Measurements from ENCODE around the gene METAP2. TPM values are rescaled to one million over a fixed set of nuclear protein-coding genes. Genes with fewer than 3 reads are reported as not detected.
"Not testable (repeated sequence)": the region's sequence is repeated elsewhere in the genome, so short reads cannot be mapped to it uniquely, and the experiment has no call there.

METAP2 gene
- total RNA-seq, 1 donor from 2014 or later = 118 TPM

- intact Hi-C loops (cut with micrococcal nuclease); H3K27ac Mint-ChIP-seq; H3K4me1 Mint-ChIP-seq (ENCODE audit: low read depth); H3K9me3 Mint-ChIP-seq; DNase-seq (ENCODE audit: low spot score); H3K36me3 Mint-ChIP-seq (ENCODE audit: low read depth); H3K4me3 Mint-ChIP-seq: not testable (repeated sequence)
- H3K27me3 Mint-ChIP-seq (ENCODE audit: insufficient read depth) = peaks cover 11% of the 10 kb centered on the region
Measured at GRCh38 chr12:95449656-95450055, 24.3 kb upstream of the METAP2 start.

- H3K36me3 Mint-ChIP-seq (ENCODE audit: low read depth); intact Hi-C loops (cut with micrococcal nuclease); H3K4me3 Mint-ChIP-seq; H3K9me3 Mint-ChIP-seq; DNase-seq (ENCODE audit: low spot score); H3K27ac Mint-ChIP-seq; H3K27me3 Mint-ChIP-seq (ENCODE audit: insufficient read depth); H3K4me1 Mint-ChIP-seq (ENCODE audit: low read depth): not testable (repeated sequence)
Measured at GRCh38 chr12:95452501-95452900, 21.5 kb upstream of the METAP2 start.

- intact Hi-C loops (cut with micrococcal nuclease); H3K36me3 Mint-ChIP-seq (ENCODE audit: low read depth); H3K4me1 Mint-ChIP-seq (ENCODE audit: low read depth); H3K27ac Mint-ChIP-seq; H3K27me3 Mint-ChIP-seq (ENCODE audit: insufficient read depth); DNase-seq (ENCODE audit: low spot score); H3K4me3 Mint-ChIP-seq: not testable (repeated sequence)
- H3K9me3 Mint-ChIP-seq = peaks cover 12% of the 10 kb centered on the region
Measured at GRCh38 chr12:95453881-95454280, 20.1 kb upstream of the METAP2 start.

- intact Hi-C loops (cut with micrococcal nuclease); H3K4me3 Mint-ChIP-seq; H3K27ac Mint-ChIP-seq; DNase-seq (ENCODE audit: low spot score); H3K36me3 Mint-ChIP-seq (ENCODE audit: low read depth); H3K4me1 Mint-ChIP-seq (ENCODE audit: low read depth); H3K27me3 Mint-ChIP-seq (ENCODE audit: insufficient read depth): not testable (repeated sequence)
- H3K9me3 Mint-ChIP-seq = peaks cover 12% of the 10 kb centered on the region
Measured at GRCh38 chr12:95454780-95455215, 19.2 kb upstream of the METAP2 start.

- peaks cover 12% of the 10 kb centered on the region for H3K9me3 Mint-ChIP-seq
- H3K27me3 Mint-ChIP-seq (ENCODE audit: insufficient read depth); intact Hi-C loops (cut with micrococcal nuclease); DNase-seq (ENCODE audit: low spot score); H3K4me3 Mint-ChIP-seq; H3K4me1 Mint-ChIP-seq (ENCODE audit: low read depth); H3K27ac Mint-ChIP-seq; H3K36me3 Mint-ChIP-seq (ENCODE audit: low read depth): not testable (repeated sequence)
Measured at GRCh38 chr12:95457605-95458004, 16.3 kb upstream of the METAP2 start.

- intact Hi-C loops (cut with micrococcal nuclease) = no loop called here
- Mint-ChIP-seq H3K27me3 (ENCODE audit: insufficient read depth) (no peaks in the 10 kb centered on the region), H3K4me3 (no peak overlapping the region), H3K36me3 (ENCODE audit: low read depth) (no peaks in the 10 kb centered on the region), H3K27ac (no peak overlapping the region), H3K4me1 (ENCODE audit: low read depth) (no peaks in the 10 kb centered on the region), H3K9me3 (peaks cover 12% of the 10 kb centered on the region)
- no peak for DNase-seq (ENCODE audit: low spot score)
Measured at GRCh38 chr12:95458761-95459160, 15.2 kb upstream of the METAP2 start.

GRCh38 chr12:95459310-95459709, 14.6 kb upstream of the METAP2 start:
- H3K4me3 Mint-ChIP-seq = no peak overlapping the region
- peaks cover 12% of the 10 kb centered on the region for H3K9me3 Mint-ChIP-seq
- H3K36me3 Mint-ChIP-seq (ENCODE audit: low read depth) = no peaks in the 10 kb centered on the region
- no peaks in the 10 kb centered on the region for H3K4me1 Mint-ChIP-seq (ENCODE audit: low read depth)
- DNase-seq (ENCODE audit: low spot score) = no peak
- intact Hi-C loops (cut with micrococcal nuclease) = no loop called here
- no peaks in the 10 kb centered on the region for H3K27me3 Mint-ChIP-seq (ENCODE audit: insufficient read depth)
- H3K27ac Mint-ChIP-seq = no peak overlapping the region

GRCh38 chr12:95460105-95460504, 13.8 kb upstream of the METAP2 start:
- H3K27ac Mint-ChIP-seq = no peak overlapping the region
- H3K36me3 Mint-ChIP-seq (ENCODE audit: low read depth) = no peaks in the 10 kb centered on the region
- no peaks in the 10 kb centered on the region for H3K4me1 Mint-ChIP-seq (ENCODE audit: low read depth)
- H3K27me3 Mint-ChIP-seq (ENCODE audit: insufficient read depth) = no peaks in the 10 kb centered on the region
- no peak for DNase-seq (ENCODE audit: low spot score)
- H3K9me3 Mint-ChIP-seq = peaks cover 12% of the 10 kb centered on the region
- intact Hi-C loops (cut with micrococcal nuclease) = no loop called here
- H3K4me3 Mint-ChIP-seq = no peak overlapping the region

- intact Hi-C loops (cut with micrococcal nuclease) = no loop called here
Measured at GRCh38 chr12:95460896-95461295, 13.1 kb upstream of the METAP2 start.

GRCh38 chr12:95462081-95462480, 11.9 kb upstream of the METAP2 start:
- Mint-ChIP-seq H3K36me3 (ENCODE audit: low read depth) (no peaks in the 10 kb centered on the region), H3K27me3 (ENCODE audit: insufficient read depth) (no peaks in the 10 kb centered on the region), H3K9me3 (peaks cover 9% of the 10 kb centered on the region), H3K27ac (no peak overlapping the region), H3K4me3 (no peak overlapping the region), H3K4me1 (ENCODE audit: low read depth) (no peaks in the 10 kb centered on the region)
- intact Hi-C loops (cut with micrococcal nuclease) = no loop called here
- DNase-seq (ENCODE audit: low spot score) = no peak

More at GRCh38 chr12:95460896-95461295, 13.1 kb upstream of the METAP2 start:
- no peak for DNase-seq (ENCODE audit: low spot score)
- H3K27ac Mint-ChIP-seq = no peak overlapping the region
- H3K36me3 Mint-ChIP-seq (ENCODE audit: low read depth) = no peaks in the 10 kb centered on the region
- H3K27me3 Mint-ChIP-seq (ENCODE audit: insufficient read depth) = no peaks in the 10 kb centered on the region
- H3K4me3 Mint-ChIP-seq = no peak overlapping the region
- H3K9me3 Mint-ChIP-seq = peaks cover 12% of the 10 kb centered on the region
- H3K4me1 Mint-ChIP-seq (ENCODE audit: low read depth) = no peaks in the 10 kb centered on the region

- no peak overlapping the region for H3K4me3 Mint-ChIP-seq
- no peak for DNase-seq (ENCODE audit: low spot score)
- H3K27ac Mint-ChIP-seq = no peak overlapping the region
- H3K4me1 Mint-ChIP-seq (ENCODE audit: low read depth) = no peaks in the 10 kb centered on the region
- intact Hi-C loops (cut with micrococcal nuclease) = no loop called here
- peaks cover 6% of the 10 kb centered on the region for H3K9me3 Mint-ChIP-seq
- H3K27me3 Mint-ChIP-seq (ENCODE audit: insufficient read depth) = no peaks in the 10 kb centered on the region
- H3K36me3 Mint-ChIP-seq (ENCODE audit: low read depth) = no peaks in the 10 kb centered on the region
Measured at GRCh38 chr12:95462551-95462950, 11.4 kb upstream of the METAP2 start.

- Mint-ChIP-seq H3K36me3 (ENCODE audit: low read depth) (no peaks in the 10 kb centered on the region), H3K27me3 (ENCODE audit: insufficient read depth) (no peaks in the 10 kb centered on the region), H3K4me1 (ENCODE audit: low read depth) (no peaks in the 10 kb centered on the region), H3K9me3 (peaks cover 4% of the 10 kb centered on the region), H3K27ac (no peak overlapping the region), H3K4me3 (no peak overlapping the region)
- no peak for DNase-seq (ENCODE audit: low spot score)
- intact Hi-C loops (cut with micrococcal nuclease) = no loop called here
Measured at GRCh38 chr12:95463050-95463449, 10.9 kb upstream of the METAP2 start.

- H3K4me3 Mint-ChIP-seq; H3K27ac Mint-ChIP-seq; H3K36me3 Mint-ChIP-seq (ENCODE audit: low read depth); intact Hi-C loops (cut with micrococcal nuclease); H3K9me3 Mint-ChIP-seq; H3K4me1 Mint-ChIP-seq (ENCODE audit: low read depth); H3K27me3 Mint-ChIP-seq (ENCODE audit: insufficient read depth); DNase-seq (ENCODE audit: low spot score): not testable (repeated sequence)
Measured at GRCh38 chr12:95463776-95464175, 10.2 kb upstream of the METAP2 start.

- H3K36me3 Mint-ChIP-seq (ENCODE audit: low read depth) = no peaks in the 10 kb centered on the region
- intact Hi-C loops (cut with micrococcal nuclease) = no loop called here
- H3K4me3 Mint-ChIP-seq = no peak overlapping the region
- no peak for DNase-seq (ENCODE audit: low spot score)
- H3K27ac Mint-ChIP-seq = no peak overlapping the region
- H3K4me1 Mint-ChIP-seq (ENCODE audit: low read depth) = no peaks in the 10 kb centered on the region
- H3K27me3 Mint-ChIP-seq (ENCODE audit: insufficient read depth) = no peaks in the 10 kb centered on the region
- no peaks in the 10 kb centered on the region for H3K9me3 Mint-ChIP-seq
Measured at GRCh38 chr12:95465275-95465674, 8.7 kb upstream of the METAP2 start.
